GM18907 (cell line): ENCODE data around the gene PAGR1.
A peak's percentile ranks its signal among the peaks of the same experiment; 100 is the strongest.
"Not testable (repeated sequence)": the region's sequence is repeated elsewhere in the genome, so short reads cannot be mapped to it uniquely, and the experiment has no call there.

Experiments used
- ATAC-seq: cut with Tn5 transposase; IDR thresholded peaks from one replicate; pipeline ENCODE4 v1.9.1; 2021; ENCODE audit warnings: mild to moderate bottlenecking, moderate library complexity; ENCODE audit not compliant: unreplicated experiment

Gene PAGR1

GRCh38 chr16:29862383-29862883 is 46.5 kb downstream of the PAGR1 start:
- no peak for ATAC-seq

- peak; percentile 87 for ATAC-seq
Measured at GRCh38 chr16:29862884-29863668, 47.1 kb downstream of the PAGR1 start, which contains the start of gene CDIPT. CDIPT (minus strand) TSS chr16:29863226; CDS start chr16:29862857, 369 bp downstream.

DNA sequence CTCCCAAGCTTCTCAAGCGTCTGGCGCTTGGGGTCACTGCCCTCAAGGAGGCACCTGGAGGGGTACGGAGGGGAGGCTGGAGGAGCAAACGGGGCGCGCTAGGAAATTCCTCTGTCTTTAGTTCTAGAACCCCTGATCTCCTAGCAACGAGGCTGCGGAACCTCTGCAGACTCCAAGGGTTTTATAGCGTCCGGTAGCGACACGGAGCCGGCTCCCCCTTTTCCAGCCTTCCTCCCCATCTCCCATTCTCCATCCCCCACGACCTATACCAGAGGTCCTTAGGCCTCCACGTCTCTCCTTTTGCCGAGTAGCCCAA is 47.7 kb downstream of the PAGR1 start:
- no peak for ATAC-seq

GRCh38 chr16:29864205-29864604 is 48.3 kb downstream of the PAGR1 start:
- ATAC-seq: no peak

GRCh38 chr16:29868396-29869009 is 52.6 kb downstream of the PAGR1 start:
- ATAC-seq: no peak

GRCh38 chr16:29869067-29869466 is 53.1 kb downstream of the PAGR1 start:
- not testable (repeated sequence) for ATAC-seq
